CD4-positive, alpha-beta T cell treated with Interleukin-4 for 4 hours (primary cell): Measurements from ENCODE around the gene MON1A.
"Not testable (repeated sequence)": the region's sequence is repeated elsewhere in the genome, so short reads cannot be mapped to it uniquely, and the experiment has no call there.

ENCODE experiments used
- DNase-seq: peaks from one replicate; pipeline ENCODE4 v3.0.0-alpha.2; 2020

Gene MON1A

GRCh38 chr3:49917806-49918590 lies 11.6 kb downstream of the MON1A start:
- DNase-seq = not testable (repeated sequence)

- DNase-seq = no peak
Observed at GRCh38 chr3:49916686-49917085, 12.9 kb downstream of the MON1A start.

GRCh38 chr3:49914906-49915305 lies 14.7 kb downstream of the MON1A start:
- no peak for DNase-seq

- DNase-seq = no peak
Observed at GRCh38 chr3:49912881-49913281, 16.7 kb downstream of the MON1A start.

GRCh38 chr3:49911611-49912010 lies 18.0 kb downstream of the MON1A start:
- no peak for DNase-seq

GRCh38 chr3:49911124-49911420 lies 18.5 kb downstream of the MON1A start:
- DNase-seq = no peak

GRCh38 chr3:49910409-49911123 lies 19.0 kb downstream of the MON1A start:
- no peak for DNase-seq

- DNase-seq = no peak
Observed at GRCh38 chr3:49908373-49909199, 21.0 kb downstream of the MON1A start.

GRCh38 chr3:49906073-49906743 lies 23.4 kb downstream of the MON1A start:
- DNase-seq = peak; percentile 41

- not testable (repeated sequence) for DNase-seq
Observed at GRCh38 chr3:49904448-49904847, 25.2 kb downstream of the MON1A start.

GRCh38 chr3:49903451-49904424 lies 25.9 kb downstream of the MON1A start, which contains the start of gene MST1R:
MST1R (minus strand) TSS chr3:49903873; CDS start chr3:49903609, 264 bp downstream.
- DNase-seq = peak; percentile 74

GRCh38 chr3:49902511-49903345 lies 26.9 kb downstream of the MON1A start:
- DNase-seq = no peak

- DNase-seq = no peak
Observed at GRCh38 chr3:49901366-49902339, 28.0 kb downstream of the MON1A start.

GRCh38 chr3:49900491-49901153 lies 29.0 kb downstream of the MON1A start:
- DNase-seq = no peak

- no peak for DNase-seq
Observed at GRCh38 chr3:49899815-49900214, 29.8 kb downstream of the MON1A start.

GRCh38 chr3:49898991-49899390 lies 30.6 kb downstream of the MON1A start:
- no peak for DNase-seq

GRCh38 chr3:49896345-49896744 lies 33.3 kb downstream of the MON1A start:
- DNase-seq = no peak

GRCh38 chr3:49895791-49896190 lies 33.8 kb downstream of the MON1A start:
- DNase-seq = no peak

- DNase-seq = no peak
Observed at GRCh38 chr3:49889296-49889695, 40.3 kb downstream of the MON1A start.
